HG03025 (cell line): ENCODE measurements around the gene AK1.
"Not testable (repeated sequence)": the region's sequence is repeated elsewhere in the genome, so short reads cannot be mapped to it uniquely, and the experiment has no call there.

Experiments used
- ATAC-seq: cut with Tn5 transposase; IDR thresholded peaks from one replicate; pipeline ENCODE4 v1.9.1; 2021; ENCODE audit warnings: mild to moderate bottlenecking, moderate library complexity; ENCODE audit not compliant: unreplicated experiment, low FRiP score

AK1 gene

GRCh38 chr9:127885508-127886281, 8.2 kb upstream of the AK1 start:
- no peak for ATAC-seq

GRCh38 chr9:127884976-127885490, 7.6 kb upstream of the AK1 start:
- no peak for ATAC-seq

GRCh38 chr9:127884427-127884911, 7.0 kb upstream of the AK1 start:
- no peak for ATAC-seq

GRCh38 chr9:127883959-127884358, 6.5 kb upstream of the AK1 start:
- no peak for ATAC-seq

- ATAC-seq: not testable (repeated sequence)
Observed at GRCh38 chr9:127881715-127882114, 4.2 kb upstream of the AK1 start.

GRCh38 chr9:127880143-127880542, 2.7 kb upstream of the AK1 start:
- no peak for ATAC-seq

- no peak for ATAC-seq
Observed at GRCh38 chr9:127878652-127879390, 1.3 kb upstream of the AK1 start.

GRCh38 chr9:127878001-127878651, 651 bp upstream of the AK1 start:
- no peak for ATAC-seq

GRCh38 chr9:127876764-127877562, 512 bp downstream of the AK1 start:
- no peak for ATAC-seq

- ATAC-seq: no peak
Observed at GRCh38 chr9:127876026-127876763, 1.3 kb downstream of the AK1 start.

- ATAC-seq: no peak
Observed at GRCh38 chr9:127875306-127875966, 2.0 kb downstream of the AK1 start.

- ATAC-seq: no peak
Observed at GRCh38 chr9:127874301-127875221, 2.9 kb downstream of the AK1 start.

- ATAC-seq: no peak
Observed at GRCh38 chr9:127873886-127874285, 3.6 kb downstream of the AK1 start.

GRCh38 chr9:127873223-127873691, 4.2 kb downstream of the AK1 start:
- no peak for ATAC-seq

GRCh38 chr9:127872369-127873222, 4.9 kb downstream of the AK1 start:
- no peak for ATAC-seq

GRCh38 chr9:127871531-127871930, 5.9 kb downstream of the AK1 start:
- no peak for ATAC-seq

GRCh38 chr9:127870887-127871286, 6.6 kb downstream of the AK1 start:
- ATAC-seq: no peak
